Trophoblast cell (in vitro differentiated cells and primary cell): ENCODE data around the gene MYO7A.

ENCODE experiments used
- DNase-seq, 2 donors: peaks; one replicate each; pipeline ENCODE4 v3.0.0-alpha.2; 2016
- H2AFZ ChIP-seq: 2 replicates; pipeline ENCODE4 v1.6.1; 2013; ENCODE audit warnings: low read length, moderate library complexity, mild to moderate bottlenecking; ENCODE audit not compliant: insufficient read depth, poor library complexity
- H2AK5ac ChIP-seq: 2 replicates; pipeline ENCODE4 v1.6.1; 2013; ENCODE audit warnings: mild to moderate bottlenecking, low read length
- H2BK120ac ChIP-seq: 2 replicates; pipeline ENCODE4 v1.6.1; 2013; ENCODE audit warnings: low read length, mild to moderate bottlenecking, moderate library complexity; ENCODE audit not compliant: insufficient read depth, poor library complexity
- H2BK12ac ChIP-seq: 2 replicates; pipeline ENCODE4 v1.6.1; 2013; ENCODE audit warnings: mild to moderate bottlenecking, low read length, moderate library complexity
- H2BK5ac ChIP-seq: 2 replicates; pipeline ENCODE4 v1.6.1; 2013; ENCODE audit warnings: low read length, low read depth, moderate library complexity, mild to moderate bottlenecking; ENCODE audit not compliant: poor library complexity
- H3K14ac ChIP-seq: 2 replicates; pipeline ENCODE4 v1.6.1; 2013; ENCODE audit warnings: mild to moderate bottlenecking, low read length
- H3K18ac ChIP-seq: 2 replicates; pipeline ENCODE4 v1.6.1; 2013; ENCODE audit warnings: mild to moderate bottlenecking, low read length
- H3K23ac ChIP-seq: 2 replicates; pipeline ENCODE4 v1.6.1; 2013; ENCODE audit warnings: low read length
- H3K27ac ChIP-seq: 2 replicates; pipeline ENCODE4 v1.5.1; 2013; ENCODE audit warnings: low read depth, mild to moderate bottlenecking, inconsistent platforms, low read length, moderate library complexity
- H3K27me3 ChIP-seq: 2 replicates; pipeline ENCODE4 v1.6.1; 2013; ENCODE audit warnings: inconsistent platforms, mild to moderate bottlenecking, low read length, moderate library complexity; ENCODE audit not compliant: insufficient read depth
- H3K36me3 ChIP-seq, 2 experiments: 1 replicate in 1 of 2; 2 replicates in 1 of 2; pipeline ENCODE4 v1.6.1; 2013; ENCODE audit warnings: low read length in 2 of 2, mild to moderate bottlenecking in 2 of 2, moderate library complexity in 1 of 2; ENCODE audit not compliant: insufficient read depth in 2 of 2, control insufficient read depth in 1 of 2
- H3K4ac ChIP-seq: 2 replicates; pipeline ENCODE4 v1.6.1; 2013; ENCODE audit warnings: low read depth, mild to moderate bottlenecking, low read length, moderate library complexity
- H3K4me1 ChIP-seq, 2 experiments: 1 replicate in 1 of 2; 2 replicates in 1 of 2; pipeline ENCODE4 v1.6.1; 2013; ENCODE audit warnings: low read length in 2 of 2, mild to moderate bottlenecking in 2 of 2, moderate library complexity in 1 of 2; ENCODE audit not compliant: insufficient read depth in 2 of 2, control insufficient read depth in 1 of 2
- H3K4me2 ChIP-seq: 2 replicates; pipeline ENCODE4 v1.6.1; 2013; ENCODE audit warnings: inconsistent platforms, mild to moderate bottlenecking, low read length, moderate library complexity
- H3K4me3 ChIP-seq: 2 replicates; pipeline ENCODE4 v1.5.1; 2013; ENCODE audit warnings: mild to moderate bottlenecking, low read depth, low read length, inconsistent platforms
- H3K79me1 ChIP-seq: one replicate; pipeline ENCODE4 v1.6.1; 2013; ENCODE audit warnings: low read length
- H3K79me2 ChIP-seq: 2 replicates; pipeline ENCODE4 v1.6.1; 2013; ENCODE audit warnings: low read length, mild to moderate bottlenecking; ENCODE audit not compliant: control insufficient read depth, insufficient read depth, poor library complexity
- H3K9ac ChIP-seq: 2 replicates; pipeline ENCODE4 v1.6.1; 2013; ENCODE audit warnings: mild to moderate bottlenecking, low read length
- H3K9me3 ChIP-seq: 2 replicates; pipeline ENCODE4 v1.6.1; 2013; ENCODE audit warnings: low read depth, mild to moderate bottlenecking, control low read depth, inconsistent platforms, low read length; ENCODE audit not compliant: insufficient read depth
- H4K12ac ChIP-seq: 2 replicates; pipeline ENCODE4 v1.6.1; 2013; ENCODE audit warnings: low read depth, mild to moderate bottlenecking, low read length, moderate library complexity
- H4K8ac ChIP-seq: 2 replicates; pipeline ENCODE4 v1.6.1; 2013; ENCODE audit warnings: low read depth, mild to moderate bottlenecking, low read length, moderate library complexity
- H4K91ac ChIP-seq: one replicate; pipeline ENCODE4 v1.6.1; 2013; ENCODE audit warnings: low read depth, mild to moderate bottlenecking, low read length, moderate library complexity
- WGBS: extraction: QIAGEN DNeasy Blood & Tissue Kit; methylation state at CpG from one replicate; pipeline ENCODE4 v1.1.7; 2013; ENCODE audit warnings: missing lambda C conversion rate; ENCODE audit not compliant: insufficient read length, insufficient coverage; ENCODE audit errors: extremely low coverage; 5-methylcytosine and 5-hydroxymethylcytosine counted together

The MYO7A gene

DNA sequence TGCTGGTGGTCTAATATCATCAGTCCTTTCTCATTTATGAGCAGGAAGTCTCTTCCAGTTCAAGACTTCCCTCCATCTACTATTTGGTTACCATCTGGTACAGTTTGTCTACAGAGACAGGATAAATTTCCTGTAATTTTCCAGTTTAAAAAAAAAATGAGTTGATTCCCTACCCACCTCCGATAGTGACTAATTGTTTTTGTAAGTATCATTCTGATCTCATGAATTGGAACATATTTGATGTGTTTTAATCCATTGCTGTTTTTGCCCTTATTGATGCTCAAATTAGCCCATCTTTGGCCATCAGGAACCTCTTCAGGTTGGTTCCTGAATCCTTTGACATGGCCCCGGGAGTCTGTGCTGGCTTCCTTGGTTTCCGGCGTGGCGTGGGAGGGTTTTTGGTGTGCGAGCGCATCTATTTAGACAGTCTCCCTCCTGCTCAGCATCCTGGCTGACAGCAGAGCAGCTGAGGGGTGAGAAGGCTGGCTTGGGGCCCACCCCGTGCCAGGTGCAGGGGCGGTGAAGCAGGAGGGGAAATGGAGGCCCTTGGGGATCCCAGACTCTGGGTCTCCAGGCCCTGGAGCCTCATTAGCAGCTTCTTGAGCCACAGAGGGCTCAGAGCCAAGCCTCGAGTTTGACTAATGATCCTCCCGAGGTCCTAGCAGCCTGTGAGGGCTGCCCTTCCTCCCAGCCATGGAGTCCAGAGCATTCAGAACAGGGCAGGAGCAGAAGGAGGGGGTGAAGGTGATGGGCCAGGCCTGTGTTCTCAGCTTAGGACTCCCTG is 18.6 kb upstream of the MYO7A start:
- no peak overlapping the region for H2AK5ac ChIP-seq
- H3K4me2 ChIP-seq = no peak overlapping the region
- H2BK5ac ChIP-seq = no peak overlapping the region
- H3K4me1 ChIP-seq = peaks cover 0 to 6% of the 10 kb centered on the region in 2 experiments
- no peak overlapping the region for H3K14ac ChIP-seq
- no peaks in the 10 kb centered on the region for H3K79me2 ChIP-seq
- H4K8ac ChIP-seq = no peak overlapping the region
- no CpG with 5 or more reads among the region's 11 CpGs for WGBS
- no peaks in the 10 kb centered on the region for H3K9me3 ChIP-seq
- H3K27ac ChIP-seq = no peak overlapping the region
- no peaks in the 10 kb centered on the region for H3K27me3 ChIP-seq
- no peak overlapping the region for H4K12ac ChIP-seq
- H3K23ac ChIP-seq = no peak overlapping the region
- no peak overlapping the region for H2BK12ac ChIP-seq
- H3K18ac ChIP-seq = no peak overlapping the region
- no peak overlapping the region for H3K4me3 ChIP-seq
- no peak overlapping the region for H2AFZ ChIP-seq
- no peak overlapping the region for H4K91ac ChIP-seq
- no peak for DNase-seq
- no peaks in the 10 kb centered on the region for H3K36me3 ChIP-seq
- no peaks in the 10 kb centered on the region for H3K79me1 ChIP-seq
- no peak overlapping the region for H3K4ac ChIP-seq
- H2BK120ac ChIP-seq = no peak overlapping the region
- H3K9ac ChIP-seq = no peak overlapping the region

DNA sequence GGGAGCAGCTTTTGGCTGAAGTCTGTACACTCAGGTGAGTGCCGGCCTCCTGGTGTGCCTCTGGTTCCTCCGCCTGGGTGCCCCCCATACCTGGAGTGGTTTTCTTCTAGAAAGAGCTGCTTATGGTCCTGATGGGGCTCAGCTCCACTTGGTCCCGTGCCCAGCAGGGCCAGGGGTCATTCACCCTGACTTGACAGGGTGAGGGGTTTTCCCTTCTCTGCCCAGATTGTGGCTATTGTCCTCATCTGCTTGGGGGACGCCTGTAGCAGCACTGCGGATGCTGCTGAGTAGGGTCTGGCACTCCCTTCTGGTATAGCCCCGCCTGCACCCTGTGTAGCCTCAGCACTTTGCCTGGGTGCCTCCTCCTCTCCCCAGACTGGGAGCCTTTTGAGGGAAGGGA is 17.2 kb upstream of the MYO7A start:
- H3K79me1 ChIP-seq = no peaks in the 10 kb centered on the region
- no peaks in the 10 kb centered on the region for H3K36me3 ChIP-seq
- H3K23ac ChIP-seq = no peak overlapping the region
- H3K9me3 ChIP-seq = peaks cover 2% of the 10 kb centered on the region
- no peak for DNase-seq
- no peak overlapping the region for H2BK120ac ChIP-seq
- no peak overlapping the region for H3K27ac ChIP-seq
- H4K8ac ChIP-seq = no peak overlapping the region
- H3K18ac ChIP-seq = no peak overlapping the region
- no peak overlapping the region for H3K4ac ChIP-seq
- H2AFZ ChIP-seq = no peak overlapping the region
- H2BK12ac ChIP-seq = no peak overlapping the region
- no peaks in the 10 kb centered on the region for H3K79me2 ChIP-seq
- WGBS = no CpG with 5 or more reads among the region's 6 CpGs
- H3K4me3 ChIP-seq = no peak overlapping the region
- H3K27me3 ChIP-seq = no peaks in the 10 kb centered on the region
- no peak overlapping the region for H3K9ac ChIP-seq
- no peak overlapping the region for H4K91ac ChIP-seq
- no peaks in the 10 kb centered on the region for H3K4me1 ChIP-seq
- no peak overlapping the region for H2BK5ac ChIP-seq
- no peak overlapping the region for H2AK5ac ChIP-seq
- no peak overlapping the region for H3K4me2 ChIP-seq
- no peak overlapping the region for H3K14ac ChIP-seq
- no peak overlapping the region for H4K12ac ChIP-seq

DNA sequence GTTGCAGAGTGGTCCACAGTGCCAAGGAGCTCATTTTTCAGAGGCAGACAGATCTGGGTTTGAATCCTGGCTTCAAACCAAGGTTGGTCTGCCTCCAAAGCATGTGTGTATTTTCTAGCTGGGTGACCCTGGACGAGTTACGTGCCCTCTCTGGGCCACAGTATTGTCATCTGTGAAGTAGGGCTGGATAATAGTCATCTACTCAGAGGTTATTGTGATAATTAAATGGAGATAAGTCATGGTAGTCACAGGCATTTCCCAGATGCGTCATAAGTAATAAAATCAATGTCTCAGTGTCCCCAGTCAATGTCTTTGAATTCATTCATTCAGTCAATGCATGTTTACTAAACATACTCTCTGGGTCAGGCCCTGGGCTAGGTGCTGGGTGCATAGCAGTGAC is 16.8 kb upstream of the MYO7A start:
- DNase-seq = no peak
- H4K91ac ChIP-seq = no peak overlapping the region
- H3K18ac ChIP-seq = no peak overlapping the region
- no peak overlapping the region for H2BK5ac ChIP-seq
- H3K4me3 ChIP-seq = no peak overlapping the region
- no peak overlapping the region for H3K9ac ChIP-seq
- H3K4ac ChIP-seq = no peak overlapping the region
- H3K79me2 ChIP-seq = no peaks in the 10 kb centered on the region
- H3K79me1 ChIP-seq = no peaks in the 10 kb centered on the region
- no peaks in the 10 kb centered on the region for H3K27me3 ChIP-seq
- H3K36me3 ChIP-seq = no peaks in the 10 kb centered on the region
- no peak overlapping the region for H3K4me2 ChIP-seq
- no peak overlapping the region for H2AK5ac ChIP-seq
- no peak overlapping the region for H3K27ac ChIP-seq
- no CpG with 5 or more reads among the region's 3 CpGs for WGBS
- H3K9me3 ChIP-seq = peaks cover 2% of the 10 kb centered on the region
- H2AFZ ChIP-seq = no peak overlapping the region
- no peak overlapping the region for H4K8ac ChIP-seq
- no peak overlapping the region for H3K14ac ChIP-seq
- no peak overlapping the region for H2BK12ac ChIP-seq
- no peak overlapping the region for H2BK120ac ChIP-seq
- no peak overlapping the region for H4K12ac ChIP-seq
- H3K23ac ChIP-seq = no peak overlapping the region
- no peaks in the 10 kb centered on the region for H3K4me1 ChIP-seq

DNA sequence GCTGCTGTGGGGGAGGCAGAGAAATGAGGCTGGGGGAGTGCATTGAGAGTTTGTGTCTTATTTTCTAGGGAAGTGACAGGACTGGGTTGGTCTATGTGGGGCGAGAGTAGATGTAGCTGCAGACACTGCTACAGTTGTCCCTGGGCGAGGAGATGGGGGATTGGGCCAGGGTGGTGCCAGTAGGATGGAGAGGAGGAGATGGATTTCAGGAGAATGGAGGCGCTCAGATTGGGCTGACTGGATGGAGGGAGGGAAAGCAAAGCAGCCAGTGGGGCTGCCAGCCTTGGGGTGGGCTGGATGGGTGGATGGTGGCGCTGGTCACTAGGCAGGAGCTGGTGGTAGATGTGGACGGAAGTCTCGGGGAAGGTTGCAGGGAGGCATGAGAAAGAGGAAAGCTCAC is 16.1 kb upstream of the MYO7A start:
- Histone ChIP-seq H3K9me3 (peaks cover 2% of the 10 kb centered on the region), H3K4me1 (no peaks in the 10 kb centered on the region), H2AFZ (no peak overlapping the region), H3K79me2 (no peaks in the 10 kb centered on the region), H3K79me1 (no peaks in the 10 kb centered on the region), H3K27me3 (no peaks in the 10 kb centered on the region), H3K4me2 (no peak overlapping the region), H3K27ac (no peak overlapping the region), H3K14ac (no peak overlapping the region), H2BK5ac (no peak overlapping the region), H3K18ac (no peak overlapping the region), H4K91ac (no peak overlapping the region), H3K36me3 (no peaks in the 10 kb centered on the region), H4K12ac (no peak overlapping the region), H2AK5ac (no peak overlapping the region), H2BK120ac (no peak overlapping the region), H3K9ac (no peak overlapping the region), H3K4ac (no peak overlapping the region), H3K4me3 (no peak overlapping the region), H4K8ac (no peak overlapping the region), H2BK12ac (no peak overlapping the region), H3K23ac (no peak overlapping the region)
- no CpG with 5 or more reads among the region's 6 CpGs for WGBS
- DNase-seq = no peak
